Heart right ventricle (tissue), 16 donors: ENCODE data around the gene CHRM5. TPM values are rescaled to one million over a fixed set of nuclear protein-coding genes. Genes with fewer than 3 reads are reported as not detected.

Experiments
- ATAC-seq, 8 donors: fragments of 200-7000 bp; cut with Tn5 transposase; one replicate each; pipeline ENCODE4 v1.9.1; 2020; ENCODE audit warnings: mild to moderate bottlenecking in 8 of 8, moderate library complexity in 8 of 8, moderate number of reproducible peaks in 1 of 8
- DNase-seq, 2 donors: peaks; one replicate each; pipeline ENCODE4 v3.0.0-alpha.2; 2020
- H3K27ac ChIP-seq, 10 donors: fragments of 200-600 bp; sonication (generic) in 2 of 10; one replicate each; pipeline versions ENCODE4 v1.5.0 to v1.8.0; 2020 to 2022; ENCODE audit warnings: mild to moderate bottlenecking in 3 of 10
- H3K27me3 ChIP-seq, 7 donors: fragments of 200-600 bp; one replicate each; pipeline ENCODE4 v1.8.0; 2021 to 2022; ENCODE audit warnings: mild to moderate bottlenecking in 2 of 7
- H3K36me3 ChIP-seq, 9 donors: fragments of 200-600 bp; sonication (generic) in 1 of 9; one replicate each; pipeline versions ENCODE4 v1.5.0 to v1.8.0; 2020 to 2022; ENCODE audit warnings: mild to moderate bottlenecking in 2 of 9
- H3K4me1 ChIP-seq, 9 donors: fragments of 200-600 bp; sonication (generic) in 1 of 9; one replicate each; pipeline versions ENCODE4 v1.5.0 to v1.8.0; 2020 to 2022; ENCODE audit warnings: mild to moderate bottlenecking in 4 of 9
- H3K4me3 ChIP-seq, 10 donors: fragments of 200-600 bp; sonication (generic) in 2 of 10; one replicate each; pipeline versions ENCODE4 v1.5.0 to v1.8.0; 2020 to 2022; ENCODE audit warnings: mild to moderate bottlenecking in 7 of 10, moderate library complexity in 2 of 10
- H3K9me3 ChIP-seq, 11 donors: fragments of 200-600 bp in 10 of 11; sonication (generic) in 2 of 11; one replicate each; pipeline versions ENCODE4 v1.5.0 to v1.8.0; 2013 to 2022; ENCODE audit warnings: mild to moderate bottlenecking in 2 of 11, control low read depth in 1 of 11, moderate library complexity in 1 of 11
- CTCF ChIP-seq, 9 donors: fragments of 200-600 bp; sonication (generic) in 2 of 9; IDR thresholded peaks; one replicate each; pipeline versions ENCODE4 v1.5.0 to v1.8.0; 2021 to 2022; ENCODE audit warnings: antibody characterized with exemption in 9 of 9, mild to moderate bottlenecking in 5 of 9, moderate library complexity in 1 of 9
- WGBS, 2 donors: extraction: QIAGEN DNeasy Blood & Tissue Kit; methylation state at CpG; one replicate each; pipeline ENCODE4 v1.1.7; 2013; ENCODE audit warnings: inconsistent platforms in 1 of 2; 5-methylcytosine and 5-hydroxymethylcytosine counted together
- intact Hi-C, 10 donors: fragments of 100-400 bp; cut with DNase I; formaldehyde crosslinking; loops; one replicate each; pipeline versions ENCODE4 v1.11.1 to v1.14.2; 2022
- long read RNA-seq, 3 donors: library from polyadenylated mRNA; unstranded; transcript quantifications; one replicate each; pipeline ENCODE4 v2.0.0, GENCODE V29; 2020 to 2021
- polyA plus RNA-seq, 2 donors: library from polyadenylated mRNA; stranded (reverse); fragments of 200-250 nt; gene quantifications; one replicate each; pipeline ENCODE4 v1.2.3, GENCODE V29; 2013
- total RNA-seq, 10 donors: library from RNA; stranded (reverse); fragmentation: NEBNext Ultra II Directional in 3 of 10; extraction: Animal tissue kit (Norgen Biotek cat#: 25700) in 3 of 10; gene quantifications; one replicate each; pipeline versions ENCODE4 v1.2.1 to v1.2.4, GENCODE V29; 2021 to 2023
- donor health status: Arrhythmogenic right ventricular cardiomyopathy.
- donor health status: ischemic (EF 13 %, LVEDD 7.1; RV severe dilation, severe dysfunction).
- donor health status: healthy with polysubstance abuse.
- donor health status: DM: no; HTN: yes; CAD: no.
- donor health status: DM: no; HTN: no; CAD: no.
- donor health status: ischemic (EF 25% LVEDD 6.9; RV normal size, moderate dysfunction).
- donor health status: ischemic (EF 25% LVEDD 5.7; RV mildly dilated, moderate dysfunction).
- donor health status: healthy.
- donor health status: DM: yes; HTN: yes; CAD: no.
- donor health status: Ischemic cardiomyopathy.
- donor health status: ischemic (EF 35%, LVEDD 5.7; RV mildly dilated, moderate dysfunction).
- donor health status: nonischemic (EF 11% LVEDD 7.7; RV severe dilation, severe dysfunction).
- donor health status: DM: yes; HTN: yes; CAD: no.
- donor health status: PGD.
- donor health status: ischemic (EF 29% LVEDD 5.4; RV normal size, mild dysfunction).
- donor health status: nonischemic (EF 23%, LVEDD 6.1; RV moderate dilation, normal function).

CHRM5 gene
- total RNA-seq (not detected), polyA plus RNA-seq (not detected)
- long read RNA-seq, donor 1, partial matches to known transcripts, result 0 of 1 reads
- long read RNA-seq, donor 1, other reads (novel, unspliced or antisense), result 1 of 1 reads
- long read RNA-seq, donor 2, result 0 reads
- long read RNA-seq, donor 3, partial matches to known transcripts, result 0 of 2 reads
- long read RNA-seq, donor 3, other reads (novel, unspliced or antisense), result 2 of 2 reads

GRCh38 chr15:33968224-33968623 lies at the start of gene CHRM5:
Gene CHRM5, plus strand, starts transcription at chr15:33968497. Its CDS starts 94,221 bp downstream, at chr15:34062718.
- Histone ChIP-seq H3K27ac (no peak within 1 kb of the TSS), H3K27me3 (no peaks in the 10 kb centered on the region), H3K36me3 (no peaks in the 10 kb centered on the region), H3K4me1 (peaks cover 0 to 8% (median 0%) of the 10 kb centered on the region in 9 donors), H3K4me3 (no peak within 1 kb of the TSS), H3K9me3 (no peaks in the 10 kb centered on the region)
- WGBS, 2 donors, result 36 to 41% methylated on average over 6 of the region's 6 CpGs
- no peak for TF ChIP-seq CTCF (IDR thresholded peaks at IDR 0.05)
- DNase-seq, result no peak
- ATAC-seq, result no peak
- intact Hi-C loops, result loop anchor here in 4 of 10 donors (10.0 kb wide), 2 partner anchors 223 to 233 kb away; no protein-coding TSS in a partner anchor

- H3K9me3 ChIP-seq, result peaks cover 0 to 3% (median 0%) of the 10 kb centered on the region in 11 donors
- no peak for DNase-seq
- no peak overlapping the region for H3K4me3 ChIP-seq
- intact Hi-C loops, result no loop called here
- no peak overlapping the region for H3K27ac ChIP-seq
- no peak for TF ChIP-seq CTCF (IDR thresholded peaks at IDR 0.05)
- H3K4me1 ChIP-seq, result no peaks in the 10 kb centered on the region
- WGBS, 2 donors, result 96 to 97% methylated on average over 1 of the region's 1 CpG
- no peaks in the 10 kb centered on the region for H3K27me3 ChIP-seq
- ATAC-seq, result no peak
- no peaks in the 10 kb centered on the region for H3K36me3 ChIP-seq
Measured at GRCh38 chr15:33923446-33923845, 44.9 kb upstream of the CHRM5 start.

DNA sequence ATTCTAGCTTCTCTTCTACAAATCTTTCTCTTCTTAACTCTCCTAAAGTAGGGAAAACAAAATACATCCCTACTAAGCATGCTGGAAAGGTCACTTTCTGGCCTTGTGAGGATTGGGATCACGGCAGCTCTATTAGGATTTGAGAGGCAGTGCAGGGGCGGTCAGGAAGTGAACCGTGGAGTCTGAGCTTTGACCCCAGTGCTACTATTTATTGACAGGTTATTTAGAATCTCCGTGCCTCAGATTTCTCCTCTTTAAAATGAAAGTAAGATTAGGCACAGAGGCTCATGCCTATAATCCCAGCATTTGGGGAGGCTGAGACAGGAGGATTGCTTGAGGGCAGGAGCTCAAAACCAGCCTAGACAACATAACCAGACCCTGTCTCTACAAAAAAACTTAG lies 42.0 kb upstream of the CHRM5 start:
- Histone ChIP-seq H3K4me1 (no peaks in the 10 kb centered on the region), H3K36me3 (no peaks in the 10 kb centered on the region), H3K9me3 (peaks cover 0 to 3% (median 0%) of the 10 kb centered on the region in 11 donors), H3K4me3 (no peak overlapping the region), H3K27ac (no peak overlapping the region), H3K27me3 (no peaks in the 10 kb centered on the region)
- WGBS, 2 donors, result 72 to 78% methylated on average over 4 of the region's 4 CpGs
- intact Hi-C loops, result no loop called here
- DNase-seq, result no peak
- no peak for ATAC-seq
- no peak for TF ChIP-seq CTCF (IDR thresholded peaks at IDR 0.05)

DNA sequence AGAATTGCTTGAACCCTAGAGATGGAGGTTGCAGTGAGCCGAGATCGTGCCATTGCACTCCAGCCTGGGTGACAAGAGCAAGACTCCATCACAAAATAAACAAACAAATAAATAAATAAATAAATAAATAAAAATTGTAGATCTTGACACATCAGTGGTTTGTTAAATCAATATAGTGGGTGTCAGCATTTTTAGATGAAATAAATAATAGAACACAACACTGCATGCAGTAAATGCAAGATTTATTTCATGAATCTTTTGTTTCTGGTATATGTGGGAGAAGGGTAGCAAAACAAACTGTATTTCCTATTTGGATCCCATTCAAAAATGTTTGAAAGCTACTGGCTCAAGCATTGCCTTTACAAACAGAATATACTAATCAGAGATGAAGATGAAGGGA lies 35.6 kb upstream of the CHRM5 start:
- intact Hi-C loops, result no loop called here
- Histone ChIP-seq H3K27me3 (no peaks in the 10 kb centered on the region), H3K36me3 (no peaks in the 10 kb centered on the region), H3K4me3 (no peak overlapping the region), H3K27ac (no peak overlapping the region), H3K4me1 (peaks cover 0 to 6% (median 0%) of the 10 kb centered on the region in 9 donors), H3K9me3 (no peaks in the 10 kb centered on the region)
- no peak for TF ChIP-seq CTCF (IDR thresholded peaks at IDR 0.05)
- WGBS, 2 donors, result 92 to 97% methylated on average over 2 of the region's 2 CpGs
- DNase-seq, result no peak
- no peak for ATAC-seq
